Kidney epithelial cell (primary cell): ENCODE measurements around the gene INCA1. TPM values are rescaled to one million over a fixed set of nuclear protein-coding genes. Genes with fewer than 3 reads are reported as not detected.

Source experiments
- DNase-seq: peaks from one replicate; pipeline ENCODE4 v3.0.0-alpha.2; 2010; ENCODE audit warnings: low read depth
- H3K27me3 ChIP-seq: 2 replicates; pipeline ENCODE4 v1.6.0; 2011; ENCODE audit warnings: low read length; ENCODE audit not compliant: control insufficient read depth, insufficient read depth
- H3K36me3 ChIP-seq: 2 replicates; pipeline ENCODE4 v1.5.1; 2011; ENCODE audit warnings: low read length; ENCODE audit not compliant: control insufficient read depth, insufficient read depth
- H3K4me3 ChIP-seq: 2 replicates; pipeline ENCODE4 v1.5.1; 2011; ENCODE audit warnings: low read depth, mild to moderate bottlenecking, control low read depth, low read length
- total RNA-seq: library from RNA; depleted of rRNA; stranded (reverse); fragments of >200 nt; gene quantifications from 2 replicates; pipeline ENCODE4 v1.2.3, GENCODE V29; 2015
- TF ChIP-seq, protein P1 (sequence below): IDR thresholded peaks from 2 replicates; pipeline ENCODE4 v1.5.1; 2011; ENCODE audit warnings: mild to moderate bottlenecking, moderate library complexity, low read length, control low read depth, inconsistent platforms; ENCODE audit not compliant: insufficient read depth, poor library complexity, severe bottlenecking

The INCA1 gene
- total RNA-seq, 1 donor from 2014 or later = 2.2 TPM

DNA sequence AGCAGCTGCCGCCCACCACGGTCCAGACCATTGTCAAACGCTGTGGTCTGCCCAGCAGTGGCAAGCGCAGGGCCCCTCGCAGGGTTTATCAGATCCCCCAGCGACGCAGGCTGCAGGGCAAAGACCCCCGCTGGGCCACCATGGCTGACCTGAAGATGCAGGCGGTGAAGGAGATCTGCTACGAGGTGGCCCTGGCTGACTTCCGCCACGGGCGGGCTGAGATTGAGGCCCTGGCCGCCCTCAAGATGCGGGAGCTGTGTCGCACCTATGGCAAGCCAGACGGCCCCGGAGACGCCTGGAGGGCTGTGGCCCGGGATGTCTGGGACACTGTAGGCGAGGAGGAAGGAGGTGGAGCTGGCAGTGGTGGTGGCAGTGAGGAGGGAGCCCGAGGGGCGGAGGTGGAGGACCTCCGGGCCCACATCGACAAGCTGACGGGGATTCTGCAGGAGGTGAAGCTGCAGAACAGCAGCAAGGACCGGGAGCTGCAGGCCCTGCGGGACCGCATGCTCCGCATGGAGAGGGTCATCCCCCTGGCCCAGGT lies 24.9 kb upstream of the INCA1 start:
- TF ChIP-seq, protein P1, sequence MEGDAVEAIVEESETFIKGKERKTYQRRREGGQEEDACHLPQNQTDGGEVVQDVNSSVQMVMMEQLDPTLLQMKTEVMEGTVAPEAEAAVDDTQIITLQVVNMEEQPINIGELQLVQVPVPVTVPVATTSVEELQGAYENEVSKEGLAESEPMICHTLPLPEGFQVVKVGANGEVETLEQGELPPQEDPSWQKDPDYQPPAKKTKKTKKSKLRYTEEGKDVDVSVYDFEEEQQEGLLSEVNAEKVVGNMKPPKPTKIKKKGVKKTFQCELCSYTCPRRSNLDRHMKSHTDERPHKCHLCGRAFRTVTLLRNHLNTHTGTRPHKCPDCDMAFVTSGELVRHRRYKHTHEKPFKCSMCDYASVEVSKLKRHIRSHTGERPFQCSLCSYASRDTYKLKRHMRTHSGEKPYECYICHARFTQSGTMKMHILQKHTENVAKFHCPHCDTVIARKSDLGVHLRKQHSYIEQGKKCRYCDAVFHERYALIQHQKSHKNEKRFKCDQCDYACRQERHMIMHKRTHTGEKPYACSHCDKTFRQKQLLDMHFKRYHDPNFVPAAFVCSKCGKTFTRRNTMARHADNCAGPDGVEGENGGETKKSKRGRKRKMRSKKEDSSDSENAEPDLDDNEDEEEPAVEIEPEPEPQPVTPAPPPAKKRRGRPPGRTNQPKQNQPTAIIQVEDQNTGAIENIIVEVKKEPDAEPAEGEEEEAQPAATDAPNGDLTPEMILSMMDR = no peak
- Histone ChIP-seq H3K36me3 (peaks cover 3% of the 10 kb centered on the region), H3K4me3 (no peak overlapping the region), H3K27me3 (no peaks in the 10 kb centered on the region)
- DNase-seq = no peak

DNA sequence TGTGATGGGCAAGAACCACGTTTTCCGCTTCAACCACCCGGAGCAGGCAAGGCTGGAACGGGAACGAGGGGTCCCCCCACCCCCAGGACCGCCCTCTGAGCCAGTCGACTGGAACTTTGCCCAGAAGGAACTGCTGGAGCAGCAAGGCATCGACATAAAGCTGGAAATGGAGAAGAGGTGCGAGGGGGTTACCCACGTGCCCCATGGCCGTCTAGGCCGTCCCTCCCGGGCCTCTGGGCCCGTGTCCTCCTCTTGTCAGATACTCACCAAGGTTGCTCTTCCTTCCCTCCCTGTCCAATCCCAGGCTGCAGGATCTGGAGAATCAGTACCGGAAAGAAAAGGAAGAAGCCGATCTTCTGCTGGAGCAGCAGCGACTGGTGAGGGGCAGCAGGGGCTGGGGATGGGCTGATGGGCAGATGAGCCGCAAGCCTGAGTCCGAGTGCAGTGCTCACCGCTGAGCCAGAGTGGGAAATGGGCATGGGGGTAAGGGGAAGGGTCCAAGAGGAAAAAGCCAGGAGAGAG lies 23.2 kb upstream of the INCA1 start:
- no peak for DNase-seq
- TF ChIP-seq, protein P1 = no peak
- peaks cover 3% of the 10 kb centered on the region for H3K36me3 ChIP-seq

DNA sequence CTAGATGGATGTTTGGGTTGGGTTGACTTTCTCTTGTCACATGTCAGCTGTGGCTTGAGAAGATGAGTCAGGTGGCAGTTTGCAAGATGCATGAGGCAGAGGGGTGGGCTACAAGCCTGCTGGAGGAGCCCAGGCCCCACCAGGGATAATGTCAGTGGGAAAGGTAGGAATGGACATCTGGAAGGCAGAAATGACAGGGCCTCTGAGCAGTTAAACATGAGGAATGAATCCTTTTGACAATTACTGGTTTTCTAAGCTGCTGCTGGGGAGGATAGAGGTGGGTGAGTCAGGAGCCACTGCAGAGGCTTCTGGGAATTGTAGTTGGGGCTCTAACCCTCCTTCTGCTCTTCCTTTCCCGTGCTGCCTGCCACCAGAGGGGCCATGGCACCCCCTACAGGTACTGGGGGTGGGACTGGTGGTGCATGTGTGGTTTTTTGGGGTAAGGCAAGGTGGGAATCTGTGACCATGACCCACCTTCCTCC lies 22.2 kb upstream of the INCA1 start:
- H3K27me3 ChIP-seq = no peaks in the 10 kb centered on the region
- peaks cover 3% of the 10 kb centered on the region for H3K36me3 ChIP-seq
- TF ChIP-seq, protein P1 = no peak
- no peak overlapping the region for H3K4me3 ChIP-seq
- no peak for DNase-seq

More for the DNA sequence above, 23.2 kb upstream of the INCA1 start:
- no peaks in the 10 kb centered on the region for H3K27me3 ChIP-seq
- no peak overlapping the region for H3K4me3 ChIP-seq

DNA sequence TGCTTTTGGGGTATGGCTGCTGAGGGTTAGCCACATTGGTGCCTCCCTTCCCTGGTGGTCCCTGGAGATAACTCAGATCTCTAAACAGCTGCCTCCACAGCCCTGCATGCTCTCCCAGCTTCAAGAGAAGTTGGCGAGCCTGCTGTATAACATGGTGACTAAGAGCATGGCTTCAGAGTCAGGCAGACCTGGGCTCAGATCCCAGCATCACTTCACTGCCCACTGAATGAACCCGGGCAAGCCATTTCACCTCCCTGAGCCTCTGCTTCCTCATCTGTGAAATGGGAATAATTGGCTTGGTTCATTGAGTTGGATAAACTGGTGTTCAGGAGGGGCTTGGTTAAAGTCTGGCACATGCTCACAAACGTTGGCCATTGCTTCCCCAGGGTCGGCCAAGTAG lies 17.0 kb upstream of the INCA1 start:
- H3K36me3 ChIP-seq = peaks cover 8% of the 10 kb centered on the region

DNA sequence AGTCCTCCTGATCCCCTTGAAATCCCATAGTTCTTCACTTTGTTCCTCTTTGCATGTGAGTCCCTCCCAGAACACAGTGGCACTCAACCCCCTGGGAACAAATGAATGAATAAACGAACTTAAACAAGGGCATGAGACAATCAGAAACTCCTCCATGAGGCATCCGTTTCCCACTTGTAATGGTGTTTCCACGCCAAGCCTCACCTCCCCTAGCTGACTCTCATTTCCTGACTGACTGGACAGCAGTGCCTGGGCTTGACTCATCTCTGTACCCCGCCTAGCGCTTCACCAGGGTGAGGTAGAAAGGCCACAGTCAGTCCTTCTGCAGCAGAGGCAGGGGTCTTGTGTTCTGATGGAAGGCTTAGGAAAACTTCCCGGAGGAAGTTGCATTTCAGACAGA lies 14.6 kb upstream of the INCA1 start:
- TF ChIP-seq, protein P1 = no peak
- no peak for DNase-seq
- H3K4me3 ChIP-seq = no peak overlapping the region
- H3K27me3 ChIP-seq = no peaks in the 10 kb centered on the region
- peaks cover 7% of the 10 kb centered on the region for H3K36me3 ChIP-seq

More for the DNA sequence above, 17.0 kb upstream of the INCA1 start:
- no peak overlapping the region for H3K4me3 ChIP-seq
- no peaks in the 10 kb centered on the region for H3K27me3 ChIP-seq
- TF ChIP-seq, protein P1 = no peak
- DNase-seq = no peak

DNA sequence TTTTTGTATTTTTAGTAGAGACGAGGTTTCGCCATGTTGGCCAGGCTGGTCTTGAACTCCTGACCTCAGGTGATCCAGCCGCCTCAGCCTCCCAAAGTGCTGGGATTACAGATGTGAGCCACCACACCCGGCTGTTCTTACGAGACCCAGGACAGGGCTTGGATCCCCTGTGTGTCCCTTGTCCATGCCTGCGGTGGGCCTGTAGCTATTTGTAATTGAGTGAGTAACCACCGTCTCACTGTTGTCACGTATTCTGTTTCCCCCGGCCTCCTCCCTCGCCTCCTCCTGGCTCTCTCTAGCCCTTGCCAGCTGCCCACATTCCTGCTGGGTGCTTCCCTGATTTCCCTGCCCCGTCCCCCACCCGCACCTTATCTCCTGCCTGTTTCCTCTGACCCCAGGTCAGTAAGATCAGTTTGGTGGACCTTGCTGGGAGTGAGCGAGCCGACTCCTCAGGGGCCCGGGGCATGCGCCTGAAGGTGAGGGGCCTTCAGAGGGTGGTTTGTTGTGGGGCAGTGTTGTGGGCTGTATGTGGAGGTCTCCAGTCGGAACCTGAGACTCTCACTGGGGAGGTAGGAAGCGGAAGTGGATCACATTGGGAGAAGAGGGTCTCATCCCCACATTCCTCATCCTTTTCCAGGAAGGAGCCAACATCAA lies 6.0 kb upstream of the INCA1 start:
- no peak overlapping the region for H3K4me3 ChIP-seq
- no peak for DNase-seq
- TF ChIP-seq, protein P1 = no peak
- no peaks in the 10 kb centered on the region for H3K27me3 ChIP-seq
- peaks cover 2% of the 10 kb centered on the region for H3K36me3 ChIP-seq
